GDM1 (cell line): ENCODE data around the gene CCT8L2.
"Not testable (repeated sequence)": the region's sequence is repeated elsewhere in the genome, so short reads cannot be mapped to it uniquely, and the experiment has no call there.

Source experiments
- DNase-seq: peaks from one replicate; lab custom pipeline; 2025; lab: John Stamatoyannopoulos, UW

The CCT8L2 gene

GRCh38 chr22:16558376-16558945, 34.1 kb downstream of the CCT8L2 start:
- not testable (repeated sequence) for DNase-seq

- not testable (repeated sequence) for DNase-seq
Observed at GRCh38 chr22:16557511-16557910, 35.1 kb downstream of the CCT8L2 start.

- DNase-seq, result not testable (repeated sequence)
Observed at GRCh38 chr22:16555077-16555994, 37.3 kb downstream of the CCT8L2 start.

GRCh38 chr22:16543310-16543709, 49.3 kb downstream of the CCT8L2 start:
- DNase-seq, result not testable (repeated sequence)
